Transverse colon (tissue), 3 donors: ENCODE measurements around the gene NMS.

Experiments used
- CTCF ChIP-seq, 5 experiments: fragments of 200-600 bp in 3 of 5; fragments of 450-650 bp in 2 of 5; sonication (generic) in 3 of 5; IDR thresholded peaks; 1 replicate in 2 of 5; 2 replicates in 3 of 5; pipeline ENCODE4 v1.5.1; 2016 to 2017; ENCODE audit warnings: antibody characterized with exemption in 5 of 5, inconsistent platforms in 3 of 5, mild to moderate bottlenecking in 2 of 5, moderate library complexity in 1 of 5
- EP300 ChIP-seq: sonication (generic); formaldehyde crosslinking; IDR thresholded peaks from one replicate; pipeline ENCODE4 v1.6.1; 2017; ENCODE audit warnings: antibody characterized with exemption, low read depth
- POLR2A ChIP-seq: fragments of 450-650 bp; IDR thresholded peaks from one replicate; pipeline ENCODE4 v1.6.1; 2016; ENCODE audit warnings: antibody characterized with exemption, mild to moderate bottlenecking, moderate library complexity

GRCh38 chr2:100427111-100427510 lies 43.2 kb upstream of the NMS start:
- TF ChIP-seq CTCF (IDR thresholded peaks at IDR 0.05) (no peak), POLR2A (no peak), EP300 (no peak)
